GM21390 (cell line): Measurements from ENCODE around the gene TSKU.
"Not testable (repeated sequence)": the region's sequence is repeated elsewhere in the genome, so short reads cannot be mapped to it uniquely, and the experiment has no call there.

Experiments used
- ATAC-seq: cut with Tn5 transposase; IDR thresholded peaks from one replicate; pipeline ENCODE4 v1.9.1; 2021; ENCODE audit not compliant: unreplicated experiment

Gene TSKU, protein sequence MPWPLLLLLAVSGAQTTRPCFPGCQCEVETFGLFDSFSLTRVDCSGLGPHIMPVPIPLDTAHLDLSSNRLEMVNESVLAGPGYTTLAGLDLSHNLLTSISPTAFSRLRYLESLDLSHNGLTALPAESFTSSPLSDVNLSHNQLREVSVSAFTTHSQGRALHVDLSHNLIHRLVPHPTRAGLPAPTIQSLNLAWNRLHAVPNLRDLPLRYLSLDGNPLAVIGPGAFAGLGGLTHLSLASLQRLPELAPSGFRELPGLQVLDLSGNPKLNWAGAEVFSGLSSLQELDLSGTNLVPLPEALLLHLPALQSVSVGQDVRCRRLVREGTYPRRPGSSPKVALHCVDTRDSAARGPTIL

GRCh38 chr11:76783294-76783895, at the start of gene TSKU:
Gene TSKU (plus strand): TSS chr11:76783356. CDS start chr11:76795617, 12,261 bp downstream.
- ATAC-seq = no peak

DNA sequence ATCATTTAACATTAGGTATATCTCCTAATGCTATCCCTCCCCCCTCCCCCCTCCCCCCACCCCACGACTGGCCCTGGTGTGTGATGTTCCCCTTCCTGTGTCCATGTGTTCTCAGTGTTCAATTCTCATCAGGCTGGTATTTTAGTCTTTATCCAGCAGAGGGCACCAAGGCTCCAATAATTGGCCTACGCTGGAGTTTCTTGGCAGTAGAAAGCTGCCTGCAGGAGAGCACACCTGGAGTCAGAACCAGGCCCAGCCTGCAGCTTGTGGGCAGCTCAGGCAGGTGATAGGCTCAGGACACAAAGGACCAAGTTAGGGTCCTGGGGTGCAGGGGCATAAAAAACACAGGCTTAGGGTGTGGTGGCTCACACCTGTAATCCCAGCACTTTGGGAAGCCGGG, 49.2 kb upstream of the TSKU start:
- ATAC-seq = not testable (repeated sequence)

DNA sequence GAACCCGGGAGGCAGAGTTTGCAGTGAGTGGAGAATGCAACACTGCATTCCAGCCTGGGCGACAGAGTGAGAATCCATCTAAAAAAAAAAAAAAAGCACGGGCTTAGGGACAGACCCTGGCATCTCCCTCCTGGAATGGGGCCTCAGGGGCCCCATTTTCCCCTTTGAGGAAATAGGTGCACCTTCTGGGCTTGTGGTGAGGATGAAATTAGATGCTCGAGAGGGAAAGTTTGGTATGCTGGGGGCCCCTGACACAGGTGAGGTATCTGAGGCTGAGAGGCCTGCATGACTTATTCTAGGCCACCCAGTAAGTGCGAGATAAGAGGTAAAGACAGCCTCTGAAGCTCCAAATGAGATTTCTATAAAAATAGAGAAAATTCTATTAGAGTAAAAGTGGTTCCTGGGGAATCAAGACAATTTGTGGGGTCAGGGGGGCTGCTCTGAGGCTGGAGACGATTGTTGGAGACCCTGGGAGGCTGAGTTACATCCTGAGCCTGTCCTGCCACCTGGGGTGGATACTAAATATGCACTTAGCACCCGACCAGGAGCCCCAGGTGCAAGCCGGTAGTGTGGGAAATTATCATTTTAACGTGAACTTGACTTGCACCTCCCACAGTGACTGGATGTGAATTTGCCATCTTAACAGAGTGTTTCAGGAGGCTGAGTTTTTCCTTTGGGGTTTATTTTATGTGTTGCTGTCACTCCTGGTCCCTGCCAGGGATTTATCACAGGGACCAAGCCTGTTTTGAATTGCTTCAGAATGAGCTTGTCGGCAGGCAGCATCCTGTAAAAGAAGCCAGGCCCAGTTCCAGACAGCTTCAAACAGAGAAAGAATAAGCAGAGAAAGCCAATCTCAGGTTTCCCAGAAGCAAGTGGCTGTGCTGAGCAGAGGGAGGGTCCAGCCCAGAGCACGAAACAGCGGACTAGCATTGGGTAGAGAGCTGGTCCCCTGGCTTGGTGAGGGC, 48.4 kb upstream of the TSKU start:
- no peak for ATAC-seq

DNA sequence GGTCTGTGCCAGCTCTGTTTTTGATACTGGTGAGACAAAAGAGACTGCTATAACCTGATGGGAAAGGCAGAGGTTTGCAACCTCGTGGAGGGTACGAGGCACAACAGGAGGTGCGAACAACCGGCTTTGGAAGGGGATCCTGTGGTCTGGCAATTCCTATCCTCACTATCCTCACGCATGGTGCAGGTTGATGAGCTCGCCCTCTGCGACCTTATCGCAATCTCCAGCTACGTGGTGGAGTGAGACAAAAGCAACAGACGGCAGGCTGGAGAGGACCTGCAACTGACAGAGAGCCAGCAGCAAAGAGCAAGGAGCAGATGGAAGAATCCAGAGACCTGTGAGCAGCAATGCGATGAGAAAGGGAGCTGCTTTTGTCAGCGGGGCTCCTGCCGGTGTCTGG, 47.3 kb upstream of the TSKU start:
- ATAC-seq = no peak

DNA sequence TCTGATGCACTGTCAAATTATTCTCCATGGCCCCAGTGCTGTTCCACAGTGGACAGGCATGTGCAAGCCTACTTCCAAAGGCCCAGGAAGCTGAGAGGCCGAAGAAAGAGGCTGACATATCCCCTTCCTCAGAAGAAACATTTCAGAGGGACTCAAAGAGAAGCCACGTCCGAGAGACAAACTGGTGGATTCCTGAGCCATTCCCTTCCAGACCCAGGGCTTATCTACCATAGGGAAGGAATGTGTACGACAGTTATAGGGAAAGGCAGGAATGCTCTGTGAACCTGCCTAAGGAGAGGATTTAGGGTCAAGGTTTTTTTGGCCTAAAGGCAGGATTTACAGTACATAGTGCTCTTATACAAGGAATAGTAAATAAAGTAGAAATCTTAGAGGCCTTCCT, 46.9 kb upstream of the TSKU start:
- no peak for ATAC-seq

DNA sequence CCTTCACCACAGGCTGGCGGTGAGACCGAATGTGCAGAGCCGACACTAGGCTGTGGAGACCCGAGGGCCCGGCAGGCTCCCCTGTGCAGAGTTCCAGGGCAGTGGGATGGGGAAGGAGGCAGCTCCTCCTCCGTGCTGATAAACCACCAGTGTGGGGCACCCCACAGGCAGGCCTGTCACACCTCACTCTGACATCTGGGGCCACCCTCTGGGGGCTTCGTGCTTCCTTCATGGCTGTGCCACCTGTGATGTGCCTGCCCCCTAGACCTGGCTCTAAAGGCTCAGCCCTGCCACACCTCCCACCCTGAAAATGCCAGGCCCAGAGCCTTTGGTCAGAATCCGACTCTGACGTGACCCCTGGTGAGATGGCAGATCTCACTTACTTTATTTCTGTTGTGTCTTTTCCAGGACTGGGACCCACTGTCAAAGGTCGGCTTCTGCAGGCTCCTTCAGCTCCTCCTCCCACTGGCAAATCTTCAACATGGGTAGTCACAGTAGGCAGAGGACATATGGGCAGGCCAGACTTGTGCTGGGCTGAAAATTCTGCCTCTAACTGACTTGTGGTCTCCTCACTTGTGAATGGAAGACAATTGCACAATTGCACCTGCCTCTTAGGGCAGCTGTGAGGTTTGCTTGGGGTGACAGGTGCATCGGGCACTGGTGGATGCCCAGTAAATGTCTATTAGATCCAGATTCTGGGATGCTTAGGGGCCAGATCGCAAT, 46.2 kb upstream of the TSKU start:
- no peak for ATAC-seq

DNA sequence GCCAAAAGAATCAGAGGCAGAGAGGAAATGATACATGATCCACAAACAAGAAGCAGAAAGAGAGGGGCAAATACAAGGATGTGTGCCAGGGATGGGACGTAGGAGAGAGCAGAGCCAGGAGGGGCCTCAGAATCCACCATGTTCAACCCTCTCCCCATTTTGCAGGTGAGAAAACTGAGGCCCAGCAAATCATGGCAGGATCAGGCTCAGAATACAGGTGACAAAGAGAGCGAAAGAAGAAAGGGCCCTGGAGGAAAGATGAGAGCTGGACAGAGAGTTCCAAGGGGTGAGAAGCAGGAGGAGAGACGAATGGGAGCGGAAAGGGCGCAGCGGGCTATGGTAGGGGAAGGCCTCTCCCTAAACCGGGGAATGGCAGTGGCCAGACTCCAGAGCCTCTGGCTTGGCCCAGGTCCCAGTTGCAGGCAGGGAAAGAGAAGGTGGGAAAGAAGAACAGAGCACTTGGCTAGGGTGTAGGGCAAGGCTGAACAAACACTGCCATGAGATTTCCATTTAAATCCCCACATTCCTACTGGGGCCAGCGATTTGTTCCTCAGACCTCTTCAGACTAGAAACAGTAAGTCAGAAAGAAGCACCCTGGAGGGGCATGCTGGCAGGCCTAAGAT, 44.4 kb upstream of the TSKU start:
- no peak for ATAC-seq

DNA sequence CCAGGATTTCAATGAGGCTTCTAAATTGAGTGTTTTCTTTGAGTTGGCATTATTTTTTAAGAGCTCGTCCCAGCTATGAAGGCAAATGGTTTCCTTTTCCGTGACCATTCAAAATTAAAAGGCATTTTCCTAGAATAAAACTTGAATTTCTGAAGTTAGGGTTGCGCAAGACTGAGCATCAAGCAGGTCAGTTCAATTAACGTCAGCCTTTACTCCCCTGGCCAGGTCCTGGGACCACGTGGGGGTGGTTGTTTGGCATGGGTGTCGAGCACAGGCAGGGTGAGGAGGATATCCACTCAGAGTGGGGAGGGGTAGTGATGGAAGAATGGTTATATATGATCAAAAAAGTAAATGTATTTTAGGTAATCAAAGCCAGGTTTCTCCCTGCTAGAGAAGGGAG, 43.4 kb upstream of the TSKU start:
- ATAC-seq = no peak

- ATAC-seq = no peak
These were observed 42.4 kb upstream of the TSKU start for GRCh38 chr11:76740772-76741171.

GRCh38 chr11:76742902-76743301, 40.3 kb upstream of the TSKU start:
- ATAC-seq = no peak

DNA sequence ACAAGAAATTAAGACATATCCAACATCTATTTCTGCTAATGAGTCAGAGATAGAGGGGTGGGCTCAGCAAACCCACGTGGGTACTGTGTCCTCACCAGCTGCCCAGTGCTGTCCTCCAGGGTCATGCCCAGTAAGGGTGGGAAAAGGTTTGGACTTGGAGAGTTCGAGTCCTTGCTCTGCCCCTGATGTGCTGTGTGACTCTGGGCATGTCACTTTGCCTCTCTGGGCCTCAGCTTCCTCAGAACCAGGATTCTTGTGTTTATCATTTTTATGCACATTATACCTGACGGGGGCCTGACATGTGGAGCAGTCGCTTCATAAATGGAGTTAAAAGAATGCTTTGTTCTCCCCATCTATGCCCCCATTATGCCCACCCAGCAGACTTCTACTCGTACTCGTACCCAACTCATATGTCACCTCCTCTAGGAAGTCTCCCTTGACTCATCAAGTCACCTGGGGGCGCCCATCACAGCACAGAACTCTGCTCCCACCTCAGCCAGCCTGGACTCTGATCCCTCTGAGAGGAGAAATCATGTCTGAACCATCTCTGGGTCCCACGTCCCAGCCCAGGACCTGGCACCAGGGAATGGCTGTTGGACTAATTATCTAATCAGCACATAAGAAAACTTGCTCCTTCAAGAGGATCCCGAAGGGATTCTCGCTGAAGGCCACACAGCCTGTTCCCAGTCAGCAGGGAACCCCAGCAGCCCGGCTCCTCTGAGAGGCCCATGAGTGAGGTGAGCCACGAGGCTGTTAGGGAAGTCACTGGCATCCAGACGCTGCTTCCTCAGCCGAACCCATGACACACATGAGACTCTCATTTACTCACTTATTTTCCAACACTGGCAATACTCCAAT, 38.7 kb upstream of the TSKU start:
- ATAC-seq = no peak

DNA sequence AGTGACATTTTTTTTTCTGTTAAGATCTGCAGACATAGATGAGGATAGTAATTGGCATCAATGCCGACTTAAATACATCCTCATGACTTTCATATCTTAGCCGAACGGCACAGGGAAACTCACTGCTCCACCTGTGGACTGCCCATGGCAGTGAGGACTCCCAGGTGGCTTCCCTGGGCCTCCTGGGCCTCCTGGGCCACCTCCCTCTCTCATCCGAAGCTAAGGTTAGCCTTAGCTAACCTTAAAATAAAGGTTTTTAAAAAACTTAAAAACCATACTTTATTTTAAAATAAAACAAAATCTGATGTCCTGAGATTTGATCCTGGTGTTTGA, 38.1 kb upstream of the TSKU start:
- ATAC-seq = no peak

GRCh38 chr11:76745561-76746207, 37.5 kb upstream of the TSKU start:
- ATAC-seq = no peak

DNA sequence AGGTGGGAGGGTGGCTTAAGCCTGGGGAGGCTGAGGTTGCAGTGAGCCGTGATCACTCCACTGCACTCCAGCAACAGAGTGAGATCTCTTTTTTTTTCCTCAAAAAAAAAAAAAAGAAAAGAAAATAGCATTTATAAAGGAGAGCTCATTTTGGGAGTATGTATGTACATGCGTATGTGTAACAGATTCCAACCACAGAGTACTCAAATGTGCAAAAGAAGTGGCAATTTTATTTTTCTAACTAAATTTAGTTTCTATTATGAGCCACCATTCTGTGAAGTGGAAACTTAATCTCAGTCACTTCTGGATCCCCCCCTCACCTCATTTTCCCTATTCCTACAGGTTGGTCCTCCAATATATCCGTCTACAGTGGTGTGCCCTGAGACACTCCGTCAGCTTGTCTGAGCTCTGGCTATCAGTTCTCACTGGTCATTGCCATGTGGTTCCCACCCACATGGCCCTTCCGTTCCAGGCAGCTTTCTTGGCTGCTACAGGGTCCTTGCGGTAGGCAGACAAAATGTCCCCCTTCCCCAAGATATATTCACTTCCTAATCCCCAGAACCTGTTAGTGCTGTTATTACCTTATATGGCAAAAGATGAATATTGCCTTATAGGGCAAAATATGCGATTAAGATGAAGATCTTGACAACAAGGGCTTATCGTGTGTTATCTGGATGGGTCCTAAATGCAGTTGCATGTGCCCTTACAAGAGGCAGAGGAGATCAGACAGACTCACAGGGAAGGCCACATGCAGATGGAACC, 35.8 kb upstream of the TSKU start:
- no peak for ATAC-seq

DNA sequence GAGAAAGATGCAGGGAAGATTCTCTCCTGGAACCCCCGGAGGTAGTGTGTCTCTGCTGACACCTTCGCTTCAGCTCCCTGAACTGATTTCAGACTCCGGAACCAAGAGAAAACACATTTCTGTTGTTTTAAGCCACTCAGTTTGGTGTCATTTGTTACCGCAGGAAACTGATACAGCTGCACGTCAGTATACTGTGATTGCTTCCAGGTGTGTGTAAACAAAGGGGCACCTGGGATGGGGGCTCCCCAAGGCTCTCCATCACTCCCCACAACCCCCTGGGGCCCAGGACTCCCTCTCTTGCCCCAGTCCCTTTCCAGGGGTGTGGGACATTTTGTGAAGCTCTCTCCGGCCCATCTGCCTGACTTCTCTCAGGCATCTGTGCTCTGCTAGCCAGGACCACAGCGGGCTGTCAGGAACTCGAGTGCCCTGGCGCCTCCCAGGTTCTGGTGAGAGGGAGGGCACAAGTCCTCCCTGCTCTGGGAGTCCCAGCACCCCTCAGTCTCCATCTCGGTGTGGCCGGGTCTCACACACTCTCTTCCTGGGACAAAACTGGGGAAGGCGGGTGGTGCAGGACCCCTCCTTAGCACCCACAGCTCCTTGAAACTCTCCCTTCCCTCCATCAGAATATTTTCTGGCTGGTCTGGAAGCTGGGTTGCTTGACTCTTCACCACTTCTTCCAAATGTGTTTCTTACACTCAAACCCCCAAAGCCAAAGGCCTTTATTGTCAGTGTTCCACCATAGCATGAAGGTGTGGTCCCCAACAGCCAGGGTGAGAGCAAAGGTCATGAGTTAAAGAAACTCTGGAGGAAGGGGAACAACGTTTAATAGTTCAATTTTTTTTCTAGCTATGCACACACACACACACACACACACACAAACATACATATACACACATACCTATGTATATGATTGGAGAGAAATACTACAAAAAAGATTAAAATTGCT, 35.0 kb upstream of the TSKU start:
- ATAC-seq = no peak

DNA sequence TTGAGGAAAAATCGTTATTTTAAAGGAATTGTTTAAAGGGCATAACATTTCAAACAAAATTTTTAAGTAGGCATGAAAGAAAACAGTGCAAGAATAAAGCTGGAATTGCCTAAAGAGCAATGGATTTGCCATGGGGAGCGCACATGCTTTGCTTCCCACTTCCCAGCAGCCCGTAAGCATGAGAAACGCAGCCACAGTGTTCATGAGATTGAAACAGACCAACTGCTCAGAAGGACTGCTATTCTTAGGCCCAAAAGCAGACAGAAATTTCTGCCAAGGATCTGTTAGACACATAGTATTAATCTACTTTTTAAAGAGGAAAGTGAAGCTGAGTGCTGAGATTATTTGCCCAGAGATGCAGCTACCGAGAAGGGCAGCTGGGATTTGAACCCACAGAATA, 34.2 kb upstream of the TSKU start:
- no peak for ATAC-seq

GRCh38 chr11:76750067-76750466, 33.1 kb upstream of the TSKU start:
- ATAC-seq = no peak
